ENCODE measurements around the gene CARNS1.

Gene CARNS1

DNA sequence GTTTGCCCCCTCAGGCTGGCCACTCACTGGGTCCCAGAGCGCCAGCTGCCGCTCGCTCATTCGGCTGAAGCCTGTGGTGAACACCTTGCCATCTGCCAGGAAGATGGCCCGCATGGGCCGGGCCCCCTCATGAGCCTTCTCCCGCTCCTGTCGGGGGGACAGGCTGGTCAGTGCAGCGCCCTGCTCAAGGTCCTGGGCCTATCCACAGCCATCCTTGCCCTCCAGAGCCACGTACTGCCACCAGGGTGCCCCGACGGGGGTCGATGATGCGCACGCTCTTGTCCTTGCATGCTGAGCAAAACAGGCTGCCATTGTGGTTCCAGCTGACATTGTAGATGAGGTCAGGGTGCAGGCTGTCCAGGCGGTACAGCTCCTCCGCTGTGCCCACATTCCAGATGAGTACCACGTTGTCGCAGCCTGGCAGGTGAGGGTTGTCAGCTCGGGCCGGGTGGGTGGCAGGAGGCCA is 25.7 kb downstream of the CARNS1 start:
- DNase-seq (ENCODE audit: low spot score): no peak

DNA sequence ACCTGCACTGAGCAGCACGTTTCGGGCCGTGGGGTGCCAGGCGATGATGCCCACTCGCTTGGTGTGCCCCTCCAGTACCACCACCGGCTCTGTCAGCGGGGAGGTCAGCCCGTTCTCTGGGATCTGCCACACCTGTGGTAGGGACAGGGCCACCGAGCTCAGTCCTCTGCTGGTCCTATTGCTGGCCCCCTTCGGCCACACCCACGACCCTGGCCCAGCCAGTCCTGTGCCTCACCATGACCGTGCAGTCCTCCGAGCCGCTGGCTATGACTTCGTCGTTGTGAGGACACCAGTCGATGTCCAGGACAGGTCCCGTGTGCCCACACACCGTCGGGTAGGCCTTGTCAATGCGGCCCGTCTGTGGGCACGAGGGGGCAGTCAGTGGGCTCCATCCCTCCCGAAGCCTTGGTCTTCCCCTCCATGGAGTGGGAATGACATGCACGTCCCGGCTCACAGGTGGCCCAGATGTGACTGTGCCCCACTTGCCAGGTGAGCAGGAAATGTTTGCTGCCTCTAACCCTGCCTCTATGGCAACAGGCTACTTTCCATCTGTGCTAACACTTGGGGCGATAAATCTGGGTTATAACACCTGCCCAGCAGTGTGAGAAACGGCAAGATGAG is 26.4 kb downstream of the CARNS1 start:
- no peak for DNase-seq (ENCODE audit: low spot score)

DNA sequence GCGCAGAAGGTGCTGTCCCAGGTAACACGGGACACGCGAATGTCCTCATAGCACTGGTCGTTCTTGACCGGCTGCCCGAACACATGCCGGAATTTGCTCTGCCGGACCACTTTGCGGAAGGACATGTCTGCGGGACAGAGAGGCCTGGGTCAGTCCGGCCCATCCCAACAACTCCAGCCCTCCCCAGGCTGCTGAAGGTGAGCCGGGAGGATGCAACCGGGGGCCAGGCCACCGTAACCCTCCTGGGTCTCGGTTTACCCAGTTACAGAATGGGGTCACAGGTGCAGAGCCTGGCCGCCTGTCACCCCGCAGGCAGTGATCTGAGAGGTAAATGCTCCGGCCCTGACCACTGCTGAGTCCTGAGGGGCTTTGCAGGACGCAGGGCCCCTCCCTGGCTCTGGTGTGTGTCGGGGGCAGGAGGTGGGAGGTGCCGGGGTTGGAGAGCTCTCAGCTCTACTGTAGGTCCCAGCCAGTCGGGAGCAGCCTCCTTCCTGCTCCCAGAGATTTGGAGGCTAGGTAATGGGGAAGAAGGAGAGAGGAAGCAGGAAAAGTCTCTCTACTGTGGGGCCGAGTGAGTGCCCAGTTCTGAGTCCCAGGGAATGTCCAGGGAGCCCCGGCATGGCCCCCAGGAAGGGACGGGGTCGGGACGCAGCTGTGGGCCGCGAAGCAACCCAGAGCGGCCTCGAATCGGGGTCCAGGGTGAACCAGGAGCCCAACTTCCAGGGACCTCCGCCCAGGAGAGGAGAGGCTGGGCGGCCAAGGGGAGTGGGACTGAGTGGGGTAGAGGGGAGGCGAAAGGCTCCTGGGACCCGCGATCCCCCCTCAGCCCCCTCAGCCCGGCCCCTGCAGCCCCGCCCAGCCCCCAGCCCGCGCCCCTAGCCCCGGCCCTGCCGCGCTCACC is 27.3 kb downstream of the CARNS1 start:
- no peak for DNase-seq (ENCODE audit: low spot score)

DNA sequence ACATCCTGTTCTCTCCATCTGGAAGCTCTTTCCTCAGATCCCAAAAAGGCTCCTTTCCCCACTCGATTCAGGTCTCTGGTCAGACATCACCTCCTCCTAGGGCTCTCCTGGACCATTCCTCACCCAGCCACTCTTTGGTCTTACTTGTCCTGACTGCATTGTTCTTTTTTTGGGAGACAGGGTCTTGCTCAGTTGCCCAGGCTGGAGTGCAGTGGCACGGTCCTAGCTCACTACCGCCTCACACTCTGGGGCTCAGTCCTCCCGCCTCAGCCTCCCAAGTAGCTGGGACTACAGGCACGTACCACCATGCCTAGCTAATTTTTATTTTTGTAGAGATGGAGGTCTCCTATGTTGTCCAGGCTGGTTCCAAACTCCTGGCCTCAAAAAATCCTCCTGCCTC is 30.0 kb downstream of the CARNS1 start:
- no peak for DNase-seq (ENCODE audit: low spot score)

DNA sequence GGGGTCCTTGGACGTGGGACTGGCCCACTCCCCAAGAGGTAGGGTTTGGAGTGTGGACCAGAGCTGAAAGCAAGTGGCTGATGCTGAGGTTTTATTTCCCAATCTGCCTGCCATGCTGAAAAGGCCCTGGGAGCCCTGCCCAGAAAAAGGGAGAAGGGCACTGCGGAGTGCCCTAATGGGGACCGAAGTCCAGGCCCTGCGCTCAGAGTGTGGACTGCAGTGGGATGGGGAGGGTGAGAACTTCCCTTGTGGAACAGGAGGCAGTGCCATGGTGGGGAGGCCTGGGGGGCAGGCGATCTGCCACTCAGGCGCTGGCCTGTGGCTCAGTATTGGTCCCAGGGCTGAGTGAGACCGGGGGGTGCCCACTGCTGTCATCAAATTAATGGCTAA is 32.7 kb downstream of the CARNS1 start:
- no peak for DNase-seq (ENCODE audit: low spot score)

DNA sequence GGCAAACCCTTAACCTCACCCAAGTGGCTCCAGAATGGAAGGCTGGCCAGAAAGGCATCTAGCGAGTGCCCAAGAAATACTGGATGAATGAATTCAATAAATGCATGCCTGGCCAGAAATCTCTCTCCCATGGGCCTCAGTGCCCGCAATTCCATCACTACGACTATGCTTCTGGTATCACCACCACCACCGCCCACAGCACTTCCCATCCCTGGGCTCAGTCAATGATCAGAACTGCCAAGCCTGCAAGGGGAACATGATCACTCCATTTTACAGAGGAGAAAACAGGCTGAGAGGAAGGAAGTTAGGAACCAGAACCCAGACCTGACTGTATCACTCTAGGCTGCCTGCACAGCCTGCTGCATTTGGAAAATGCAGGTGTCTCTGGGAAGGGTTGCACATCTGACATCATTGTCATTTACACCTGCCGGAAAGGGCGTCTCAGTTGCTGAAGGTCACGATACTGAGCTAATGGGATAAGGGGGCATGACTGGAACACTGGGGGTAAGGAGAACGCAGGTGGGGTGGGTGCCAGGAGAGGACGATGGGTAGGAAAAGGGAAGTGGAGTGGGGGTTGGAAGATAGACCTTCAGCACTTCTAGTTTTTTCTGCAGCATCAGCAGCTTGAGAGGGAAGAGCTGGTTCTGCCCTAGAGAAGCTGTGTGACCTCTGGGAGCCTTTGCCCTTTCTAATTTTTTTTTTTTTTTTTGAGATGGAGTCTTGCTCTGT is 33.8 kb downstream of the CARNS1 start:
- DNase-seq (ENCODE audit: low spot score): no peak

DNA sequence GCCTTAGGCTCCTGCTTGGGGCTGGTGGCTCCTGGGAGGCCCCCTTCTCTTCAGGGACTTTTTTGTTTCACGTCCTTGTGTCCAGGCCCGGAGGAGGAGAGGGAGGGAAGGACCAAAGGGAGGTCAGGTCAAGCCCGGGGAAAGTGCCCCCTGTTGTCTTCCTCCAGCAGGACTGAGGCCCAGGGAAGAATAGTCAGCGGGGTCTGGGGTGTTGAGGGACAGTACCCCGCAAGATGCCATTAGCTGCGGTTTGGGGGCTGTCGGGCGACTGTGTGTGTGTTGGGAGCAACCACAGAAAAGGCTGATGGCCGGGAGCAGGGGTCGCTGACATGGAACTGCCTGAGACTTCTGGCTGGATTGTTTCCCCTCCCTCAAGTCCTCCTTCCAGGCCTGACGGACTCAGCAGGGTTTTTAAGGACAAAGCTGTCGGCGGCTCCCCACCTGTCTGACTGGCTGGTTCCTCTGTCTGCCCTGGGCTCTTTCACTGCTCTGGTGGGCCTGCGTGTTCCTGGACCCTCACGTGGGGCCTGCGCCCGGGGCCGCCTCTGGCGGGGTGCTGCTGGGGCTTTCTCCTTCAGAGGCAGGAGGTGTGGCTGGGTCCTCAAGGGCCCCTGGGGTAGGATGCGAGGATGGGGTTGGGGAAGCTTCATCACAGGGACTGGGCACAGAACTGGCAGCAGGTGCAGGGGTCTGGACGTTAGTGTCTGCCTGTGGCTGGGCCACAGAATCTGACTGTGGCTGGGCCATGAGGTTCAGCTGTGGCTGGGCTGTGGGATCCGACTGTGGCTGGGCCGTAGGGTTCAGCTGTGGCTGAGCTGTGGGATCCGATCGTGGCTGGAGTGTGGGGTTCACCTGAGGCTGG is 35.5 kb downstream of the CARNS1 start:
- no peak for DNase-seq (ENCODE audit: low spot score)

DNA sequence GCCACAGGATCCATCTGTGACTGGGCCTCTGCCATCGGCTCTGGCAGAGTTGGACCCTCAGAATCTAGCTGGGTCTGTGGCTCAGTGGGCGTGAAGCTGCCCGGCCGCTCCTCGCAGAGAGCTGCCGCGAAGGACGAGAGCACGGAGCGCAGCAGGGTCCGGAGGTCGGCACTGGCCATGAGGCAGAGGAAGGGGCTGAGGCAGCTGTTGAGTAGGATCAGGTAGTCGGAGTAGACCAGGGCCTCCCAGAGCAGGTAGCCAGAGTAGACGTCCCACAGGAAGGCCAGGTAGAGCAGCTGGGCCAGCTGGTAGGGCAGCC is 36.1 kb downstream of the CARNS1 start:
- DNase-seq (ENCODE audit: low spot score): no peak

DNA sequence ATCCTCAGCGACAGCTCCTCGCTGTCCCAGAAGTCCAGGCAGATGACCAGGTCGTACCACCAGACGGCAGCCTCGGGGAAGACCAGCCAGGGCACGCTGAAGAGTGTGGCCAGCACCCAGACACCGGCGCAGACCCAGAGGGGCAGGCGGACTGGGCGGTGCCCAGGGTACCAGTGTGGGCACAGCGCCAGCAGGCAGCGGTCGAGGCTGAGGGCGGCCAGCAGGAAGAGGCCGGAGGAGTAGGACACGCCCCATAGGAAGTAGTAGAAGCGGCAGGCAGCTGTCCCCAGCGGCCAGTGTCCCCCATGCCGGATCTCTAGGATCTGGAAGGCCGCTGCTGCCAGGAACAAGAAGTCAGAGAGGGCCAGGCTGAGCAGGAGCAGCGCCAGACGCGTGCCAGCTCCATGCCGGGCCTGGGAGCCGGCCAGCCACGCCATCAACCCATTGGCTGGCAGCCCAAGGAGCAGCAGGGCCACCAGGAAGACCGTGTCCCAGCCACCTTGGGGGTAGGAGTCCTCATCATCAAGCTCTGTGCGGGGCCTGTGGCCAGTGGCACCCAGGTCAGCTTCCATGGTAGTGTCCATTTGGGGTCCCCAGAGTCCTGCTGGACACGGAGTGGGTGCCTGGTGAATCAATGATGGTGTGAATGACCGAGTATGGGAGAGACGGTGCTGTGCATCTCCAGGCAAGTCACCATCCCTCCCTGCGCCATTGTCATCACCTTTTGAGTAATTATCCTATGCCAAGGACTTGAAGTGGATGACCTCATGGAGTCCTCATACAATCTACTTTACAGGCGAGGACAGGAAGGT is 36.9 kb downstream of the CARNS1 start, which contains the start of gene GPR152:
Gene GPR152, minus strand, starts transcription at position 589 of the 812 bp plus-strand sequence. Its CDS starts 5 bp downstream, at position 584.
- no peak for DNase-seq (ENCODE audit: low spot score)

DNA sequence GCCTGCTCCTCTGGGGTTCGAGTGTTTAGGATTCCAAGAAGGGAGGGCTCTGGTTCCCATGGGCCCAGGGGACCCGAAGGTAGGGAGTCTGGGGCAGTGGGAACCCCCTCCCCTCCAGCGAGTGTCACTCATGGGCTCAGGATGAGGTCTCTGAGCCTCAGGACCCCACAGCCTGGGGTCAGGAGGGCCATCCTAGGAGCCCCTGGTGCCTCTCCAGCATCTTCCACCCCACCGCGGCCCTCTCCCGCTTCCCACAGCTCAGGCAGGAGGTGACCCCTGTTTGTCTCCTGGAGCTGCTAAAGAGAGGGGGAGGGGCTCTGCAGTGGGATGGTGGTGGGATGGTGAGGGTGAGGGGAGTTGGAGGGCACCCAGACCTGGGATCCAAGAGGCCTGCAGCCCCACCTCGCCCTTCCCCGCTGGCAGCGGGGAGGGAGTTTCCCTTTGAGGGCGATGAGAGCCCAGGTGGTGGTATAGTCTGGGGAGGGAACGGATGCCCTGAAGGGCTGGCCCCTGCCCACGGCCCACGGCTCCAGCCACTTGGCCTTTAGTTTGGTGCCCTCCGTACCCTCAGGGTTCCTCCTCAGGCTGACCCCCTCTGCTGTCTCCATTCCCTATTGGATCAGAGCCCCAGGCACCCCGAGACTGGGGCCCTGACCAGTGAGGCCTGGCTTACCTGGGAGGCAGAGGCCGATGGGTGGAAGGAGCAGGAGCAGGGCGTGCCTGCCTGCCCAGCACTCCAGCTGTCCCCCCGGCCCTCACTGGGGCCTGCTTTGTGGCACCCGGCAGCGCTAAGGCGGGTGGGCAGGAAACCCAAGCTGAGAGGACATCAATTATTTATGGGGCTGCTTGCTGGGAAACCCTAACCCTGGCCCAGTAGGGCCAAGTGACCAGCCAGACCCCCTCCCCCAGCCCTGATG is 38.6 kb downstream of the CARNS1 start:
- no peak for DNase-seq (ENCODE audit: low spot score)

DNA sequence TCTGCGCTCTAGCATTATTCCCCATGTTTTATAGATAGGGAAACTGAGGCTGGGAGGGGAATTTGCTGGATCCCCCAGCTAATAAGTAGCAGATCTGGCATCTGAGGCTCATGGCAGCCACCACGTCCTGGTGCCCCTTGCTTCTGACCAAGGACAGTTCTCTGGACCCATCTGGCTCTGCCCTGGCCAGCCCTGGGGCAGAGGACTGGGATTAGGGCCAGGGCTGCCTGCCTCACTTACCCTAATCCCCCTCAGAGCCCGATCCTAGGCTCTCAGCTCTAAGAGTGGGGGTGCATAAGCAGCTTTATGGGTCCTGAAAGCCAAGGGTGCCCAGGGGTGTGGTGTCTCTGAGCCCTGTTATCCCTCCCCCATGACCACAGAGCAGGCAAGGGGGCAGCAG is 39.6 kb downstream of the CARNS1 start, which contains the start of gene CABP4:
Gene CABP4, plus strand, starts transcription at position 301 of the 400 bp plus-strand sequence. Its CDS starts 70 bp downstream, at position 371.
- DNase-seq (ENCODE audit: low spot score): no peak

DNA sequence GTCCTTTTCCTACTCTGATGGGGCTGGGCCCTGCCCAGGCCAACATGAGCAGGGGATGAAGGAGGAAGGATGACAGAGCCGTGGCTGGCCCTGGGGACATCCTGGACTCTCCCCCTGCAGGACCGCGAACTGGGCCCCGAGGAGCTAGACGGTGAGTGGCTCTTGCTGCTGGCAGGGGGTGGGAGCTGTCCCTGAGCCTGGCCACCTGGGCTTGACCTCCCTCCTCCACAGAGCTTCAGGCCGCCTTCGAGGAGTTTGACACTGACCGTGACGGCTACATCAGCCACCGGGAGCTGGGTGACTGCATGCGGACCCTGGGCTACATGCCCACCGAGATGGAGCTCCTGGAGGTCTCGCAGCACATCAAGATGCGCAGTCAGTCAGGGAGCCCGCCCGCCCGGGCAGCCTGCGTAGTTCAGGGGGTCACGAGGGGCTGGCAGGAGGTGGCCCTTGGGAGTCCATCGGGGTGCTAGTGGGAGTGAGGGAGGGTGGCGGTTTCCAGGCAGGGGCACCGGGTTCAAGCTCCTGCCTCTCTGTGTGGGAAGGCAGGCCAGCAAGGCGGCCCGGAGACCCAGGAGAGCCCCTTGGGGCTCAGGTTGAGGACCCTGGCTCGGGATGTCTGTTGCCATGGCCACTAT is 40.7 kb downstream of the CARNS1 start:
- DNase-seq (ENCODE audit: low spot score): no peak

DNA sequence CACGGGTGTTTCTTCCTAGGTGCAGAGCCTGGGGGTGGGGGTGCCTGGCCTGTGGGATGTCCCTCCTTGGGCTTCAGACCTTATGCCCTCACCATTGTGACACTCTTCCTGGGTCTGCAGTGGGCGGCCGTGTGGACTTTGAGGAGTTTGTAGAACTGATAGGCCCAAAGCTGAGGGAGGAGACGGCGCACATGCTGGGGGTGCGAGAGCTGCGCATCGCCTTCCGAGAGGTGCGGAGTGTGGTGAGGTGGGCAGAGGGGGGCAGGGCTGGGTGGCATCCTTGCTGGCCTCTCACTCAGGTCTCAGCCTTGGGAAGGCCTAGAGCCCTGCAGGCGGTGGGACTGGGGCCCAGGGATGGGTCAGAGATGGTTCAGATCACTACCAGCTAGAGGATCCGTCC is 42.0 kb downstream of the CARNS1 start:
- DNase-seq (ENCODE audit: low spot score): no peak

DNA sequence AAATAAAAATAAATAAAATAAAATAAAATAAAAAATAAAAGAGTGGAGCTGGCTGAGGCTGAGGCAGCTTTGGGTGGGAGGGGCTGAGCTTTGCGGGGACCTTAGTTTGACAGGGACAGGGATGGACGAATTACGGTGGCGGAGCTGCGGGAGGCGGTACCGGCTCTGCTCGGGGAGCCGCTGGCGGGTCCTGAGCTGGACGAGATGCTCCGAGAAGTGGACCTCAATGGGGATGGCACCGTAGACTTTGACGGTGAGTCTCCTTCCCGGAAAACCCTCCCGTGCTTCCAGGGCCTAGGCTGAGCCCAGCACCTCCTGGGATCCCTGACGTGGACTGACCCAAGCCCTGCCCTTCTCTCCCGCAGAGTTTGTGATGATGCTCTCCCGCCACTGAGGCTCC is 42.8 kb downstream of the CARNS1 start:
- no peak for DNase-seq (ENCODE audit: low spot score)

DNA sequence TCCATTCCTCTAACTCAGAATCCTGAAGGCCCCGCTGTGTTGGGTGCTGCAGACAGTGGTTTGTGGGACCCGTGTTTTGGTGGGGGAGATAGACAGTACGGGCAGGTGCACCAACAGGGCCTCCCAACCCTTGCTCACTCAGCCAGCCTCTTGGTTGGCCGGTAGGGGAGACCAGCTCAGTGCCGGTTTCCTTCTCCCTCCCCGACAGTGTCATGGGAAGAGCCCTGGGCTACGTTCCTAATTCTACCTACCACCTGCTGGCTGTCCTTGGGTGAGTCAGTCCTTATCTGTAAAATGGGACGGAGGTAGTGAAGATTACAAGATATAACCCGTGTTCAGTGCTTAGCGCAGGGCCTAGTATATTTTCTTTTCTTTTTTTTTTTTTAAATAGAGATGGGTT is 47.7 kb downstream of the CARNS1 start:
- DNase-seq (ENCODE audit: low spot score): no peak

DNA sequence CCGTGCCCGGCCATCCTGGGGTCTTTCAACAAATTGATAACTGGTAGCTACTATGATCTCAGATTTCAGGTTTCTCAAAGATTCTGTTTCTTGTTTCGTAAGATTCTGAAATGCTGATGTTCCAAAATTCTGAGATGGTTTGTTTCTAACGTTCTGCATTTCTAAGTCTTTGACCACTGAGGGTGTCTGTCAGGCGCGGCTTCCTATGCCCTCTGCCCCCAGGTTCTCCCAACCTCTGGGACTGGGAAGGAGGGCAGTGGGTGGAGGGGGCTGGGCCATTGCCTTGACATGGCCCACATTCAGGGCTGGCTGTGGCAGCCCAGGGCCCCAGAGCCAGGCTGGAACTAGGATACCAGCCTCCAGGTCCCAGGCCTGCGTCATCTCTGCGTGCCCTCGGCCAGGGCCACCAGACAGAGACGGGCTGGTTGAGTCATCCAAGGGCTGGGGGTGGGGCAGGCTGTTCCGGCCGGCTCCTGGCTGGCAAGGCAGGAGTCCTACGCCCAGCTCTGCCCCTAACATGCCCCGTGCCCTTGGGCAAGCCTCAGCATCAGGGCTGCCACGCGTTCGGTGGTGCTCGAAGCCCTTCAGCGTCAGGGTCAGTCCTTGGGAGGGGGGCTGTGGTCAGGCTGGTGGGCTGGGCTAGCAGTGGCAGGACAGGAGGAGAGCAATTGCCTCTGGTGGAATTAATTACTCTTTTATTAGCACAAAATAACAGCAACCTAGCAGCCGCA is 48.4 kb downstream of the CARNS1 start:
- DNase-seq (ENCODE audit: low spot score): peak; percentile 85

DNA sequence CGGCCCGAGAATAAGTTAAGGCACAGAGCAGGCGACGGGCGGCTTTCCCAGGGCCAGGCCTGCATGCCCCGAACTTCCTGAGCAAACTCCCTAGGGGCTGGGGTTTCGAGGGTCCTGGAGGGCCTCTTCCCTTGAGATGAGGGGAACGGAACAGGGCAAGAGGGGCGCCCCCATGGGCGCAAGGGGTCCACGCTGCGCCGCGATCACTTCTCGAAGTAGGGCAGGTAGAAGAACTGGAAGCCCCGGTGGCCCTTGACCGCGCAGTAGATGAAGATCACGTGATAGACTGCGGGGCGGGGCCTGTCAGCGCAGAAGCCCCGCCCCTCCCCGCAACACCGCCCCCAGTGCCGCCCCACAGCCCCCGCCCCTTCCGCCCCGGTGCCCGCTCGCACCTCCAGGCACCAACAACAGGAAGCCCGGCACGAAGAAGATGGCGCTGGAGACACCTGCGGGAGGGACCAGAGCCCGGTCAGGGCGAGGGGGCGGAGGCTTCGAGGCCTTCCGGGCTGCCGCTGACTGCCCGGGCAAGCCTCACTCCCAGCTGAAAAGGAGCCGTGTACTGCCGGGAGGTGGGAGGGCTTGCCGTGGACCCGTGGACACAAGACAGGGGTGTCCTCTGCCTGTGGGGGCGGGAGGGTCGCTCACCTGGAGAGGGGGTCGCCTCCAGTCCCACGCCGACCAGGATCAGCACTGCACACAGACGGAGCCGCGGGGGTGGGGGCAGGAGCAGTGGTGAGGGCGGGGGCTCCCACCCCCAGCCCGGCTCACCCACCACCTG is 49.1 kb downstream of the CARNS1 start:
- DNase-seq (ENCODE audit: low spot score): peak; percentile 94

DNA sequence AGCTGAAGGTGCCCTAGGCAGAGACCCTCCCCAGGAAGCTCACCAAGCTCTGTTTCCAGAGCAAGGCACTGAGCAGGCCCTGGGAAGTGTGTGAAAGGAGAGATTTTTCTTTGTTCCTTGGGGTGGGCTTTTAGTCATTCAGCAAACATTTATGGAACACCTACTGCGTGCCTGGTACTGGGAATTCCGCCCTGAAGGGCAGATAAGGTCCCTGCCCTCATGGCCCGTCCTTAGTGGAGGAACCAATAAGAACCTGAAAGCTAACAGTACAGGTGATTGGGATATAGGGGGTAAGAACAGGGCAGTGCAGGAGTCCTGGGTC is 49.7 kb downstream of the CARNS1 start:
- peak; percentile 46 for DNase-seq (ENCODE audit: low spot score)
